SK-N-SH treated with all-trans-retinoic acid at 6 μM for 48 hours (cell line): ENCODE measurements around the gene ZBTB43.
"Not testable (repeated sequence)": the region's sequence is repeated elsewhere in the genome, so short reads cannot be mapped to it uniquely, and the experiment has no call there.

ENCODE experiments used
- ARNTL ChIP-seq: fragments of 450-650 bp; formaldehyde crosslinking; IDR thresholded peaks from 2 replicates; pipeline ENCODE4 v1.5.0; 2020; ENCODE audit warnings: low read depth, mild to moderate bottlenecking, moderate library complexity, borderline replicate concordance
- CREB5 ChIP-seq: fragments of 250-450 bp; sonication (Bioruptor Pico); IDR thresholded peaks from 2 replicates; pipeline ENCODE4 v1.5.1; 2020; ENCODE audit warnings: low read depth, mild to moderate bottlenecking, moderate library complexity
- ESRRG ChIP-seq: fragments of 250-450 bp; sonication (Bioruptor Pico); IDR thresholded peaks from 2 replicates; pipeline ENCODE4 v1.6.1; 2021; ENCODE audit warnings: mild to moderate bottlenecking
- SNAI2 ChIP-seq: fragments of 250-450 bp; sonication (Bioruptor Pico); IDR thresholded peaks from 2 replicates; pipeline ENCODE4 v1.5.0; 2020; ENCODE audit warnings: mild to moderate bottlenecking, moderate library complexity
- TOX ChIP-seq: fragments of 250-450 bp; sonication (Bioruptor Pico); IDR thresholded peaks from 2 replicates; pipeline ENCODE4 v1.8.0; 2021; ENCODE audit warnings: mild to moderate bottlenecking, moderate library complexity, borderline replicate concordance
- ZNF565 ChIP-seq: fragments of 450-650 bp; formaldehyde crosslinking; conservative IDR thresholded peaks from 2 replicates; pipeline ENCODE4 v1.5.0; 2020; ENCODE audit warnings: low read depth, mild to moderate bottlenecking, moderate library complexity
- ZNF70 ChIP-seq: fragments of 450-650 bp; formaldehyde crosslinking; IDR thresholded peaks from 2 replicates; pipeline ENCODE4 v1.5.0; 2020; ENCODE audit warnings: mild to moderate bottlenecking, moderate library complexity
- TF ChIP-seq, protein P1 (sequence below): fragments of 250-450 bp; sonication (Bioruptor Pico); IDR thresholded peaks from 2 replicates; pipeline ENCODE4 v1.5.1; 2021; ENCODE audit warnings: mild to moderate bottlenecking, moderate library complexity

- TF ChIP-seq, protein P1, sequence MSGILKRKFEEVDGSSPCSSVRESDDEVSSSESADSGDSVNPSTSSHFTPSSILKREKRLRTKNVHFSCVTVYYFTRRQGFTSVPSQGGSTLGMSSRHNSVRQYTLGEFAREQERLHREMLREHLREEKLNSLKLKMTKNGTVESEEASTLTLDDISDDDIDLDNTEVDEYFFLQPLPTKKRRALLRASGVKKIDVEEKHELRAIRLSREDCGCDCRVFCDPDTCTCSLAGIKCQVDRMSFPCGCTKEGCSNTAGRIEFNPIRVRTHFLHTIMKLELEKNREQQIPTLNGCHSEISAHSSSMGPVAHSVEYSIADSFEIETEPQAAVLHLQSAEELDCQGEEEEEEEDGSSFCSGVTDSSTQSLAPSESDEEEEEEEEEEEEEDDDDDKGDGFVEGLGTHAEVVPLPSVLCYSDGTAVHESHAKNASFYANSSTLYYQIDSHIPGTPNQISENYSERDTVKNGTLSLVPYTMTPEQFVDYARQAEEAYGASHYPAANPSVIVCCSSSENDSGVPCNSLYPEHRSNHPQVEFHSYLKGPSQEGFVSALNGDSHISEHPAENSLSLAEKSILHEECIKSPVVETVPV, result not testable (repeated sequence)
- not testable (repeated sequence) for TF ChIP-seq CREB5 (CRISPR knock-in tag); ZNF565; ARNTL; SNAI2 (CRISPR knock-in tag); ESRRG (CRISPR knock-in tag); TOX (CRISPR knock-in tag); ZNF70 (CRISPR knock-in tag)
These were observed 26.1 kb upstream of the ZBTB43 start for GRCh38 chr9:126778696-126779095.
